Measurements from ENCODE around the gene SLC16A12. TPM values are rescaled to one million over a fixed set of nuclear protein-coding genes. Genes with fewer than 3 reads are reported as not detected.

The SLC16A12 gene
- total and polyA plus RNA-seq, 2 of the 4 experiments (the other 2 are of a cell fraction) = 1.4 to 1.6 TPM

DNA sequence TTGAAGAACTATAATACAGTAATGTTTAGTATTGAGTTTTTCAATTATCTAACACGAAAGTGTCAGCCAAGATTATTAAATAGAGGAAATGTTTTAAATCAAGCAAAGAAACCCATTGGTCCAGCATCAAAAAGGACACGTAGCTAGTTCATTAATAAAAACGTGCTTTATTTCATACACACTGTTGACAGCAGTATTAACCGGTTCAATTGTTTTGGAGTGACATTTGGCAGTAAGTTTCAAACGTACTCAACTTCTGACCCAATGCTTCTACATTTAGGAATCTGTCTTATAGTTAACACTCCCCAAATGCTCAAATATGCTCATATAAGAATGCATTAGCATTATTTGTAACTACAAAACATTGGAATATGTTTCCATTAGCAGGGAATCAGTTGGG is 41.3 kb downstream of the SLC16A12 start:
- Histone ChIP-seq H4K5ac (ENCODE audit: low read depth, low read length) (no peak overlapping the region), H2BK120ac (ENCODE audit: low read depth, low read length) (no peak overlapping the region), H3K4me2 (ENCODE audit: low read depth, low read length) (no peak overlapping the region), H3K14ac (replicated peaks; ENCODE audit: low read depth, low read length) (no peak overlapping the region), H3K56ac (ENCODE audit: extremely low read depth, insufficient read depth, low read length) (no peak overlapping the region), H2BK5ac (ENCODE audit: low read depth, low read length, poor library complexity, severe bottlenecking) (no peak overlapping the region), H3K9me1 (ENCODE audit: insufficient read depth, low read length) (no peaks in the 10 kb centered on the region), H2AK5ac (ENCODE audit: low read depth, low read length) (no peak overlapping the region), H2BK20ac (ENCODE audit: low read depth, low read length) (no peak overlapping the region), H2AK9ac (replicated peaks; ENCODE audit: low read depth, low read length, poor library complexity) (no peak overlapping the region), H3K27me3 (ENCODE audit: control insufficient read depth, insufficient read depth, low read length) (no peaks in the 10 kb centered on the region), H3K18ac (ENCODE audit: low read depth, low read length) (no peak overlapping the region), H3K36me3 (ENCODE audit: control insufficient read depth, insufficient read depth, low read length) (no peaks in the 10 kb centered on the region), H2BK15ac (ENCODE audit: low read depth, low read length) (no peak overlapping the region), H4K20me1 (ENCODE audit: insufficient read depth, low read length) (no peaks in the 10 kb centered on the region), H3K79me1 (ENCODE audit: low read depth in 1 of 2, low read length in 2 of 2) (no peaks in the 10 kb centered on the region), H3K23ac (ENCODE audit: low read depth, low read length) (no peak overlapping the region), H3K9me3 (ENCODE audit: control insufficient read depth, insufficient read depth, low read length) (no peaks in the 10 kb centered on the region), H4K91ac (ENCODE audit: insufficient read depth, low read depth, low read length) (no peak overlapping the region), H3K9ac (ENCODE audit: low read depth, low read length) (no peak overlapping the region), H2AFZ (replicated peaks; ENCODE audit: low read length, poor library complexity) (no peak overlapping the region), H3K4me1 (ENCODE audit: control insufficient read depth, insufficient read depth, low read length) (no peaks in the 10 kb centered on the region), H3K27ac (ENCODE audit: insufficient read depth, low read length) (no peak overlapping the region), H3K4ac (ENCODE audit: low read depth, low read length) (no peak overlapping the region), H3K4me3 (ENCODE audit: insufficient read depth, low read depth, low read length) (no peak overlapping the region), H4K8ac (ENCODE audit: low read depth in 2 of 2, low read length in 2 of 2) (no peak overlapping the region)
- ChIA-PET POLR2A (ENCODE audit: unreplicated experiment) (no interaction called here), CTCF (interaction anchor here (0.8 to 0.9 kb wide), 2 partner anchors 31 to 40 kb away, joined by 3 read pairs; no protein-coding TSS in a partner anchor)
- BruUV-seq (replicated peaks) = no TSS peak
- DNase-seq (no peak), ATAC-seq (ENCODE audit: low read depth) (no peak)
- in situ Hi-C loops (cut with MboI; ENCODE audit: low sequenced_read_pairs) = no loop called here
- WGBS, 2 experiments (ENCODE audit: extremely low coverage in 2 of 2, insufficient read length in 1 of 2) = no CpG with 5 or more reads among the region's 5 CpGs
- intact Hi-C loops (cut with micrococcal nuclease) = no loop called here
- dilution Hi-C loops (cut with HindIII; ENCODE audit: low sequenced_read_pairs, unreplicated experiment) = no loop called here
- no peak for TF ChIP-seq MXI1 (IDR thresholded peaks at IDR 0.05; ENCODE audit: borderline replicate concordance, low read depth, low read length)
- TF ChIP-seq, protein P1, sequence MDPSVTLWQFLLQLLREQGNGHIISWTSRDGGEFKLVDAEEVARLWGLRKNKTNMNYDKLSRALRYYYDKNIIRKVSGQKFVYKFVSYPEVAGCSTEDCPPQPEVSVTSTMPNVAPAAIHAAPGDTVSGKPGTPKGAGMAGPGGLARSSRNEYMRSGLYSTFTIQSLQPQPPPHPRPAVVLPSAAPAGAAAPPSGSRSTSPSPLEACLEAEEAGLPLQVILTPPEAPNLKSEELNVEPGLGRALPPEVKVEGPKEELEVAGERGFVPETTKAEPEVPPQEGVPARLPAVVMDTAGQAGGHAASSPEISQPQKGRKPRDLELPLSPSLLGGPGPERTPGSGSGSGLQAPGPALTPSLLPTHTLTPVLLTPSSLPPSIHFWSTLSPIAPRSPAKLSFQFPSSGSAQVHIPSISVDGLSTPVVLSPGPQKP (IDR thresholded peaks at IDR 0.05; ENCODE audit: borderline replicate concordance, low read depth, low read length) = no peak
- no peak for TF ChIP-seq RFX5 (IDR thresholded peaks at IDR 0.05; ENCODE audit: low read depth, low read length)
- no peak for TF ChIP-seq CHD1 (IDR thresholded peaks at IDR 0.05; ENCODE audit: low read depth, low read length)
- no peak for TF ChIP-seq MAFK (IDR thresholded peaks at IDR 0.05; ENCODE audit: low read depth, low read length)
- TF ChIP-seq RCOR1 (IDR thresholded peaks at IDR 0.05; ENCODE audit: insufficient replicate concordance, low read length) = no peak
- TF ChIP-seq MAZ (IDR thresholded peaks at IDR 0.05; ENCODE audit: borderline replicate concordance, low read depth, low read length) = no peak
- no peak for TF ChIP-seq CEBPB (IDR thresholded peaks at IDR 0.05; ENCODE audit: low read depth, low read length)
- no peak for TF ChIP-seq RAD21 (IDR thresholded peaks at IDR 0.05; ENCODE audit: low read length)
- no peak for TF ChIP-seq SMC3 (IDR thresholded peaks at IDR 0.05; ENCODE audit: low read depth, low read length)
- no peak for TF ChIP-seq USF2 (IDR thresholded peaks at IDR 0.05; ENCODE audit: low read depth, low read length)
- TF ChIP-seq BHLHE40 (IDR thresholded peaks at IDR 0.05; ENCODE audit: low read depth, low read length) = no peak
- TF ChIP-seq CTCF (conservative IDR thresholded peaks at IDR 0.05; ENCODE audit: low read depth, low read length) = no peak

Measured in IMR-90 (cell line).